Measurements from ENCODE around the gene EHBP1L1.

EHBP1L1 gene

DNA sequence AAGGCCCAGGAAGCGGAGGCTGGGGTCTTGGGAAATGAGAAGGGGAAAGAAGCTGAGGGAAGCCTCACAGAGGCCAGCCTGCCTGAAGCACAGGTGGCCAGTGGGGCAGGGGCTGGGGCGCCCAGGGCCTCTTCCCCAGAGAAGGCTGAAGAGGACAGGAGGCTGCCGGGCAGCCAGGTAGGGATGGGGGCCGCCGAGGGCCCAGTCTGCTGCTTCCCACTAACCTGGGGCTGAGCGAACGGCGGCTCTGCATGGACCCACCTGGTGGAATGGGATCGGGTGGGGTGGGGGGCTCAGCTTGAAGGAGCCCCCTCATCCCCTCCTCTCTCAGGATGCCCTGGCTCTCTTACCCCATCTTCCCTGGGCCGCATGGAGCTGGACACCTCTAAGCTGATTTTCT is 7.7 kb downstream of the EHBP1L1 start:
- no peak for TF ChIP-seq ZNF70 (CRISPR knock-in tag; IDR thresholded peaks at IDR 0.05)
- TF ChIP-seq CSDC2 (CRISPR knock-in tag; IDR thresholded peaks at IDR 0.05) = no peak
- no peak for TF ChIP-seq ZNF565 (CRISPR knock-in tag; conservative IDR thresholded peaks at IDR 0.05; ENCODE audit: low read depth)
- TF ChIP-seq, protein P1, sequence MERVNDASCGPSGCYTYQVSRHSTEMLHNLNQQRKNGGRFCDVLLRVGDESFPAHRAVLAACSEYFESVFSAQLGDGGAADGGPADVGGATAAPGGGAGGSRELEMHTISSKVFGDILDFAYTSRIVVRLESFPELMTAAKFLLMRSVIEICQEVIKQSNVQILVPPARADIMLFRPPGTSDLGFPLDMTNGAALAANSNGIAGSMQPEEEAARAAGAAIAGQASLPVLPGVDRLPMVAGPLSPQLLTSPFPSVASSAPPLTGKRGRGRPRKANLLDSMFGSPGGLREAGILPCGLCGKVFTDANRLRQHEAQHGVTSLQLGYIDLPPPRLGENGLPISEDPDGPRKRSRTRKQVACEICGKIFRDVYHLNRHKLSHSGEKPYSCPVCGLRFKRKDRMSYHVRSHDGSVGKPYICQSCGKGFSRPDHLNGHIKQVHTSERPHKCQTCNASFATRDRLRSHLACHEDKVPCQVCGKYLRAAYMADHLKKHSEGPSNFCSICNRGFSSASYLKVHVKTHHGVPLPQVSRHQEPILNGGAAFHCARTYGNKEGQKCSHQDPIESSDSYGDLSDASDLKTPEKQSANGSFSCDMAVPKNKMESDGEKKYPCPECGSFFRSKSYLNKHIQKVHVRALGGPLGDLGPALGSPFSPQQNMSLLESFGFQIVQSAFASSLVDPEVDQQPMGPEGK (CRISPR knock-in tag; IDR thresholded peaks at IDR 0.05; ENCODE audit: borderline replicate concordance) = no peak
- no peak for TF ChIP-seq ARNTL (CRISPR knock-in tag; IDR thresholded peaks at IDR 0.05; ENCODE audit: borderline replicate concordance, low read depth)
- no peak for TF ChIP-seq ZC3H10 (CRISPR knock-in tag; IDR thresholded peaks at IDR 0.05)
- no peak for TF ChIP-seq SNAI2 (CRISPR knock-in tag; IDR thresholded peaks at IDR 0.05)
- TF ChIP-seq RARB (CRISPR knock-in tag; IDR thresholded peaks at IDR 0.05) = no peak
- TF ChIP-seq, protein P2, sequence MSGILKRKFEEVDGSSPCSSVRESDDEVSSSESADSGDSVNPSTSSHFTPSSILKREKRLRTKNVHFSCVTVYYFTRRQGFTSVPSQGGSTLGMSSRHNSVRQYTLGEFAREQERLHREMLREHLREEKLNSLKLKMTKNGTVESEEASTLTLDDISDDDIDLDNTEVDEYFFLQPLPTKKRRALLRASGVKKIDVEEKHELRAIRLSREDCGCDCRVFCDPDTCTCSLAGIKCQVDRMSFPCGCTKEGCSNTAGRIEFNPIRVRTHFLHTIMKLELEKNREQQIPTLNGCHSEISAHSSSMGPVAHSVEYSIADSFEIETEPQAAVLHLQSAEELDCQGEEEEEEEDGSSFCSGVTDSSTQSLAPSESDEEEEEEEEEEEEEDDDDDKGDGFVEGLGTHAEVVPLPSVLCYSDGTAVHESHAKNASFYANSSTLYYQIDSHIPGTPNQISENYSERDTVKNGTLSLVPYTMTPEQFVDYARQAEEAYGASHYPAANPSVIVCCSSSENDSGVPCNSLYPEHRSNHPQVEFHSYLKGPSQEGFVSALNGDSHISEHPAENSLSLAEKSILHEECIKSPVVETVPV (CRISPR knock-in tag; IDR thresholded peaks at IDR 0.05) = no peak
- no peak for ATAC-seq

DNA sequence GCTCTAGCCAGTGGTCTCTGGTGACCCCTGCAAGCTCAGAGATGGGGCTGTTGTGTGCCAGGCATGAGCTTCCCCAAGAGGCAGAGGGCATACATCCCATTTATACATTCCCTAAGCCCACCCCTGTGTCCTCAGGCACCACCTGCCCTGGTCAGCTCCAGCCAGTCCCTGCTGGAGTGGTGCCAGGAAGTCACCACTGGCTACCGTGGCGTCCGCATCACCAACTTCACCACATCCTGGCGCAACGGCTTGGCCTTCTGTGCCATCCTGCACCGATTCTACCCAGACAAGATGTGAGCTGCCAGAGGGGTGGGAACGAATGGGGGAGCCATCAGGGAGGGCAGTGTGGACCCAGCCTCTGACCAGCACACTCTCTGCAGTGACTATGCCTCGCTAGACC is 8.3 kb downstream of the EHBP1L1 start:
- TF ChIP-seq, protein P3, sequence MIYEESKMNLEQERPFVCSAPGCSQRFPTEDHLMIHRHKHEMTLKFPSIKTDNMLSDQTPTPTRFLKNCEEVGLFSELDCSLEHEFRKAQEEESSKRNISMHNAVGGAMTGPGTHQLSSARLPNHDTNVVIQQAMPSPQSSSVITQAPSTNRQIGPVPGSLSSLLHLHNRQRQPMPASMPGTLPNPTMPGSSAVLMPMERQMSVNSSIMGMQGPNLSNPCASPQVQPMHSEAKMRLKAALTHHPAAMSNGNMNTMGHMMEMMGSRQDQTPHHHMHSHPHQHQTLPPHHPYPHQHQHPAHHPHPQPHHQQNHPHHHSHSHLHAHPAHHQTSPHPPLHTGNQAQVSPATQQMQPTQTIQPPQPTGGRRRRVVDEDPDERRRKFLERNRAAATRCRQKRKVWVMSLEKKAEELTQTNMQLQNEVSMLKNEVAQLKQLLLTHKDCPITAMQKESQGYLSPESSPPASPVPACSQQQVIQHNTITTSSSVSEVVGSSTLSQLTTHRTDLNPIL (CRISPR knock-in tag; IDR thresholded peaks at IDR 0.05; ENCODE audit: low read depth) = no peak
- TF ChIP-seq OSR1 (CRISPR knock-in tag; IDR thresholded peaks at IDR 0.05) (no peak), ZFP30 (CRISPR knock-in tag; IDR thresholded peaks at IDR 0.05) (no peak), CSDC2 (CRISPR knock-in tag; IDR thresholded peaks at IDR 0.05) (no peak), PPARA (CRISPR knock-in tag; IDR thresholded peaks at IDR 0.05; ENCODE audit: borderline replicate concordance) (no peak), TOX (CRISPR knock-in tag; IDR thresholded peaks at IDR 0.05; ENCODE audit: borderline replicate concordance) (no peak), ISL1 (CRISPR knock-in tag; IDR thresholded peaks at IDR 0.05) (no peak), ZC3H10 (CRISPR knock-in tag; IDR thresholded peaks at IDR 0.05) (no peak), ZNF8 (CRISPR knock-in tag; IDR thresholded peaks at IDR 0.05) (no peak), RARB (CRISPR knock-in tag; IDR thresholded peaks at IDR 0.05) (no peak), ZFP3 (CRISPR knock-in tag; IDR thresholded peaks at IDR 0.05) (no peak), ESRRG (CRISPR knock-in tag; IDR thresholded peaks at IDR 0.05) (no peak), ZNF565 (CRISPR knock-in tag; conservative IDR thresholded peaks at IDR 0.05; ENCODE audit: low read depth) (no peak), ARNTL (CRISPR knock-in tag; IDR thresholded peaks at IDR 0.05; ENCODE audit: borderline replicate concordance, low read depth) (no peak), TCF4 (CRISPR knock-in tag; IDR thresholded peaks at IDR 0.05; ENCODE audit: borderline replicate concordance) (no peak), BACH2 (CRISPR knock-in tag; IDR thresholded peaks at IDR 0.05; ENCODE audit: borderline replicate concordance) (no peak), SNAI2 (CRISPR knock-in tag; IDR thresholded peaks at IDR 0.05) (no peak)
- TF ChIP-seq, protein P1 (CRISPR knock-in tag; IDR thresholded peaks at IDR 0.05; ENCODE audit: borderline replicate concordance) = no peak
- TF ChIP-seq, protein P4, sequence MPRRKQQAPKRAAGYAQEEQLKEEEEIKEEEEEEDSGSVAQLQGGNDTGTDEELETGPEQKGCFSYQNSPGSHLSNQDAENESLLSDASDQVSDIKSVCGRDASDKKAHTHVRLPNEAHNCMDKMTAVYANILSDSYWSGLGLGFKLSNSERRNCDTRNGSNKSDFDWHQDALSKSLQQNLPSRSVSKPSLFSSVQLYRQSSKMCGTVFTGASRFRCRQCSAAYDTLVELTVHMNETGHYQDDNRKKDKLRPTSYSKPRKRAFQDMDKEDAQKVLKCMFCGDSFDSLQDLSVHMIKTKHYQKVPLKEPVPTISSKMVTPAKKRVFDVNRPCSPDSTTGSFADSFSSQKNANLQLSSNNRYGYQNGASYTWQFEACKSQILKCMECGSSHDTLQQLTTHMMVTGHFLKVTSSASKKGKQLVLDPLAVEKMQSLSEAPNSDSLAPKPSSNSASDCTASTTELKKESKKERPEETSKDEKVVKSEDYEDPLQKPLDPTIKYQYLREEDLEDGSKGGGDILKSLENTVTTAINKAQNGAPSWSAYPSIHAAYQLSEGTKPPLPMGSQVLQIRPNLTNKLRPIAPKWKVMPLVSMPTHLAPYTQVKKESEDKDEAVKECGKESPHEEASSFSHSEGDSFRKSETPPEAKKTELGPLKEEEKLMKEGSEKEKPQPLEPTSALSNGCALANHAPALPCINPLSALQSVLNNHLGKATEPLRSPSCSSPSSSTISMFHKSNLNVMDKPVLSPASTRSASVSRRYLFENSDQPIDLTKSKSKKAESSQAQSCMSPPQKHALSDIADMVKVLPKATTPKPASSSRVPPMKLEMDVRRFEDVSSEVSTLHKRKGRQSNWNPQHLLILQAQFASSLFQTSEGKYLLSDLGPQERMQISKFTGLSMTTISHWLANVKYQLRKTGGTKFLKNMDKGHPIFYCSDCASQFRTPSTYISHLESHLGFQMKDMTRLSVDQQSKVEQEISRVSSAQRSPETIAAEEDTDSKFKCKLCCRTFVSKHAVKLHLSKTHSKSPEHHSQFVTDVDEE (CRISPR knock-in tag; IDR thresholded peaks at IDR 0.05) = no peak
- TF ChIP-seq, protein P5, sequence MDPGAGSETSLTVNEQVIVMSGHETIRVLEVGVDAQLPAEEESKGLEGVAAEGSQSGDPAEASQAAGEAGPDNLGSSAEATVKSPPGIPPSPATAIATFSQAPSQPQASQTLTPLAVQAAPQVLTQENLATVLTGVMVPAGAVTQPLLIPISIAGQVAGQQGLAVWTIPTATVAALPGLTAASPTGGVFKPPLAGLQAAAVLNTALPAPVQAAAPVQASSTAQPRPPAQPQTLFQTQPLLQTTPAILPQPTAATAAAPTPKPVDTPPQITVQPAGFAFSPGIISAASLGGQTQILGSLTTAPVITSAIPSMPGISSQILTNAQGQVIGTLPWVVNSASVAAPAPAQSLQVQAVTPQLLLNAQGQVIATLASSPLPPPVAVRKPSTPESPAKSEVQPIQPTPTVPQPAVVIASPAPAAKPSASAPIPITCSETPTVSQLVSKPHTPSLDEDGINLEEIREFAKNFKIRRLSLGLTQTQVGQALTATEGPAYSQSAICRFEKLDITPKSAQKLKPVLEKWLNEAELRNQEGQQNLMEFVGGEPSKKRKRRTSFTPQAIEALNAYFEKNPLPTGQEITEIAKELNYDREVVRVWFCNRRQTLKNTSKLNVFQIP (CRISPR knock-in tag; IDR thresholded peaks at IDR 0.05; ENCODE audit: borderline replicate concordance, low read depth) = no peak
- no peak for ATAC-seq
